OCI-LY7 (cell line): ENCODE data around the gene PAAF1. TPM values are rescaled to one million over a fixed set of nuclear protein-coding genes. Genes with fewer than 3 reads are reported as not detected.

ENCODE experiments used
- BruUV-seq: library from RNA; stranded (reverse); fragments of 400-500 nt; replicated peaks from 2 replicates; lab custom pipeline; 2021; lab: Mats Ljungman, UMichigan
- CTCF ChIA-PET: fragments of 300-600 bp; sonication (Branson Sonifier 250); formaldehyde crosslinking; loops from one replicate; lab custom pipeline; 2022; ENCODE audit warnings: antibody characterized with exemption; ENCODE audit not compliant: unreplicated experiment; lab: Charles Lee
- POLR2A ChIA-PET: fragments of 300-600 bp; sonication (Branson Sonifier 250); formaldehyde crosslinking; loops from one replicate; lab custom pipeline; 2022; ENCODE audit warnings: antibody characterized with exemption; lab: Charles Lee
- DNase-seq: peaks from one replicate; pipeline ENCODE4 v3.0.0-alpha.2; 2015; ENCODE audit warnings: low spot score
- H2AFZ ChIP-seq: fragments of 200-600 bp; sonication (generic), shearing (Covaris generic); 2 replicates; pipeline ENCODE4 v1.6.1; 2014; ENCODE audit warnings: mild to moderate bottlenecking, antibody characterized with exemption, low read length, moderate library complexity
- H3K27ac ChIP-seq: fragments of 200-600 bp; sonication (generic); 2 replicates; pipeline ENCODE4 v1.5.1; 2014; ENCODE audit warnings: mixed run types, low read depth, mild to moderate bottlenecking, moderate library complexity, low read length, inconsistent platforms; ENCODE audit not compliant: poor library complexity, severe bottlenecking
- H3K36me3 ChIP-seq: fragments of 200-600 bp; sonication (generic); 2 replicates; pipeline ENCODE4 v1.6.1; 2014; ENCODE audit warnings: mild to moderate bottlenecking, antibody characterized with exemption, low read length, moderate library complexity, mixed read lengths; ENCODE audit not compliant: insufficient read depth
- H3K4me1 ChIP-seq: fragments of 200-600 bp; sonication (generic); 2 replicates; pipeline ENCODE4 v1.5.1; 2014; ENCODE audit warnings: mild to moderate bottlenecking, low read length; ENCODE audit not compliant: insufficient read depth, poor library complexity, severe bottlenecking
- H3K4me2 ChIP-seq: fragments of 200-600 bp; sonication (generic); 2 replicates; pipeline ENCODE4 v1.6.1; 2014; ENCODE audit warnings: mild to moderate bottlenecking, low read length
- H3K4me3 ChIP-seq: fragments of 200-600 bp; sonication (generic); 2 replicates; pipeline ENCODE4 v1.5.1; 2014; ENCODE audit warnings: mild to moderate bottlenecking, low read depth, low read length; ENCODE audit not compliant: poor library complexity, severe bottlenecking
- H3K79me2 ChIP-seq: fragments of 200-600 bp; sonication (generic); 2 replicates; pipeline ENCODE4 v1.6.1; 2016; ENCODE audit warnings: low read depth, mild to moderate bottlenecking, low read length, moderate library complexity, mixed read lengths; ENCODE audit not compliant: insufficient read depth
- H3K9me2 ChIP-seq: fragments of 200-600 bp; sonication (generic); 2 replicates; pipeline ENCODE4 v1.6.1; 2016; ENCODE audit warnings: mild to moderate bottlenecking, low read length, mixed read lengths; ENCODE audit not compliant: insufficient read depth
- H3K9me3 ChIP-seq: fragments of 200-600 bp; sonication (generic); 2 replicates; pipeline ENCODE4 v1.6.1; 2014; ENCODE audit warnings: mild to moderate bottlenecking, mixed run types, low read length, mixed read lengths
- H4K20me1 ChIP-seq: fragments of 200-600 bp; sonication (generic); 2 replicates; pipeline ENCODE4 v1.6.1; 2014; ENCODE audit warnings: mild to moderate bottlenecking, antibody characterized with exemption, low read length, moderate library complexity, mixed read lengths; ENCODE audit not compliant: insufficient read depth
- EZH2phosphoT487 ChIP-seq: fragments of 200-600 bp; sonication (generic); IDR thresholded peaks from 2 replicates; pipeline ENCODE4 v1.6.1; 2018; ENCODE audit warnings: low read depth, borderline replicate concordance, mild to moderate bottlenecking, mixed run types, antibody characterized with exemption, low read length, moderate library complexity, mixed read lengths
- intact Hi-C: fragments of 100-400 bp; cut with micrococcal nuclease; formaldehyde crosslinking; loops from one replicate; pipeline ENCODE4 v1.10.0; 2022; ENCODE audit not compliant: unreplicated experiment
- total RNA-seq, 2 experiments: library from RNA; depleted of rRNA in 1 of 2; stranded (reverse); fragments of >200 nt in 1 of 2; shearing (Covaris generic) in 1 of 2; gene quantifications; 2 replicates each; pipeline ENCODE4 v1.2.3, GENCODE V29; 2014 to 2022
- TF ChIP-seq, protein P1 (sequence below): fragments of 200-600 bp; sonication (generic); conservative IDR thresholded peaks from 2 replicates; pipeline ENCODE4 v1.5.1; 2014; ENCODE audit warnings: mild to moderate bottlenecking, antibody characterized with exemption, low read length, moderate library complexity, mixed read lengths

The PAAF1 gene
- total RNA-seq, 2 experiments from 2014 or later = 11.2 to 35.0 TPM

DNA sequence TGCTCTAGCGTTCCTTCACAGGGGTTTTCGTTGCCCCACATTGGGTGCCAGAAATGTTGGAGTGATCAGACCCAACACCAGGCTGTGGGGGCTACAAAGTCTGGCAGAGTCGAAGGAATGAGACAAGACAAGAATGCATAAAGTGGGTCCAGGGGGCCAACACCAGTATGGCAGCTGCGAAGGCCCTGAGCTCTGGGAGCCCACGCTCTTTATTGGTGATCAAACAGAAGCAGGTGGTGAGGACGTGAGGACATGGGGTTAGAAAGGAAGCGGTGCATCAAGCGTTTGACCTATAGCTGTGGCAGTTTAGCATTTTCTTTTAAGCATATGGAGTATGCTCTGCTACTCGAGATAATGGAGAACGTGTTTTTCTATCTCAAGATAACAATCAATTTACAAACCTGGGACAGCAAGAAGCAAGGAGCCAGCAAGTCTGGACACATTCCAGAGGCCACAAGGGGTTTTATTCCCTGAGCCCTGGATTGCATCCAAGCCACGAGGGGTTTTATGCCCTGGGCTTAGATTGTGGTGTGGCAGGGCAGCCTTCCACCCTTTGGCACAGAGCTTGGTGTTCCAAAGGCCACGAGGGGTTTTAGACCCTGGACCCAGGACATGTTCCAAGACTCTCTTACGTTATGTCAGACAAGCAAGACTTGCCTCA is 70.1 kb downstream of the PAAF1 start:
- Histone ChIP-seq H3K4me2 (no peak overlapping the region), H3K9me2 (no peaks in the 10 kb centered on the region), H3K4me1 (no peaks in the 10 kb centered on the region), H3K79me2 (no peaks in the 10 kb centered on the region), H3K36me3 (no peaks in the 10 kb centered on the region), H3K27ac (no peak overlapping the region), H3K9me3 (no peaks in the 10 kb centered on the region), H3K4me3 (no peak overlapping the region), H4K20me1 (no peaks in the 10 kb centered on the region), H2AFZ (no peak overlapping the region)
- TF ChIP-seq, protein P1, sequence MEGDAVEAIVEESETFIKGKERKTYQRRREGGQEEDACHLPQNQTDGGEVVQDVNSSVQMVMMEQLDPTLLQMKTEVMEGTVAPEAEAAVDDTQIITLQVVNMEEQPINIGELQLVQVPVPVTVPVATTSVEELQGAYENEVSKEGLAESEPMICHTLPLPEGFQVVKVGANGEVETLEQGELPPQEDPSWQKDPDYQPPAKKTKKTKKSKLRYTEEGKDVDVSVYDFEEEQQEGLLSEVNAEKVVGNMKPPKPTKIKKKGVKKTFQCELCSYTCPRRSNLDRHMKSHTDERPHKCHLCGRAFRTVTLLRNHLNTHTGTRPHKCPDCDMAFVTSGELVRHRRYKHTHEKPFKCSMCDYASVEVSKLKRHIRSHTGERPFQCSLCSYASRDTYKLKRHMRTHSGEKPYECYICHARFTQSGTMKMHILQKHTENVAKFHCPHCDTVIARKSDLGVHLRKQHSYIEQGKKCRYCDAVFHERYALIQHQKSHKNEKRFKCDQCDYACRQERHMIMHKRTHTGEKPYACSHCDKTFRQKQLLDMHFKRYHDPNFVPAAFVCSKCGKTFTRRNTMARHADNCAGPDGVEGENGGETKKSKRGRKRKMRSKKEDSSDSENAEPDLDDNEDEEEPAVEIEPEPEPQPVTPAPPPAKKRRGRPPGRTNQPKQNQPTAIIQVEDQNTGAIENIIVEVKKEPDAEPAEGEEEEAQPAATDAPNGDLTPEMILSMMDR = no peak
- TF ChIP-seq EZH2phosphoT487 = no peak
- POLR2A ChIA-PET = no interaction called here
- intact Hi-C loops = no loop called here
- BruUV-seq = no TSS peak
- DNase-seq = no peak
- CTCF ChIA-PET = interaction anchor here (0.6 kb wide), 1 partner anchor 262 kb away, joined by 3 read pairs; no protein-coding TSS in a partner anchor

DNA sequence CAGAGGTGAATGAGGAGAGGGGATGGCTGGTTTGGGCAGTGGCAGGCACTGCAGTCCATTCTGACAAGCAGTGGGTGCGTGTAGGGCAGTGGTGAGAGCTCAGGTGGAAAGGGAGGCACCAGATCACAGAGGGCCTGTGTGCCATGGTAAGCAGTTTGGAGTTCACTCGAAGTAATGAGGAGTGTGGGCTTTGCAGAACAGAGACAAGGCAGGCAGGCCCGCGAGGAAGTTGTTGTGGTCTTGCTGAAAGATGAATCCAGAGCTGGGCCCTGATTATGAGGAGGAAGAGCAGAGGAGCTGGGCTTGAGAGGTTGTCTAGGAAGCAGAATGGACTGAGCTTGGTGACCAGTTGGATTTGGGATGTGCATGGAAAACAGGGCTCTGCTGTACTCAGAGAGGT is 72.4 kb downstream of the PAAF1 start:
- POLR2A ChIA-PET = interaction anchor here (0.5 to 0.7 kb wide), 3 partner anchors 69 to 490 kb away, joined by 3 to 5 read pairs (median 3); no protein-coding TSS in a partner anchor

More for the DNA sequence above, 72.4 kb downstream of the PAAF1 start:
- no peak for DNase-seq
- H3K27ac ChIP-seq = no peak overlapping the region
- no peak overlapping the region for H2AFZ ChIP-seq
- BruUV-seq = no TSS peak
- no peaks in the 10 kb centered on the region for H3K9me3 ChIP-seq
- no peak overlapping the region for H3K4me2 ChIP-seq
- H3K4me1 ChIP-seq = no peaks in the 10 kb centered on the region
- CTCF ChIA-PET = no interaction called here
- TF ChIP-seq, protein P1 = no peak
- TF ChIP-seq EZH2phosphoT487 = no peak
- no peaks in the 10 kb centered on the region for H3K79me2 ChIP-seq
- intact Hi-C loops = no loop called here
- H3K36me3 ChIP-seq = no peaks in the 10 kb centered on the region
- H3K4me3 ChIP-seq = no peak overlapping the region
- H3K9me2 ChIP-seq = no peaks in the 10 kb centered on the region
- no peaks in the 10 kb centered on the region for H4K20me1 ChIP-seq
